Epidermal melanocyte (primary cell): ENCODE results near the gene KRT27.
A peak's percentile ranks its signal among the peaks of the same experiment; 100 is the strongest.
"Not testable (repeated sequence)": the region's sequence is repeated elsewhere in the genome, so short reads cannot be mapped to it uniquely, and the experiment has no call there.

Experiments used
- DNase-seq: peaks from one replicate; pipeline ENCODE4 v3.0.0; 2011; ENCODE audit warnings: low spot score; ENCODE audit not compliant: insufficient read length

The KRT27 gene, protein sequence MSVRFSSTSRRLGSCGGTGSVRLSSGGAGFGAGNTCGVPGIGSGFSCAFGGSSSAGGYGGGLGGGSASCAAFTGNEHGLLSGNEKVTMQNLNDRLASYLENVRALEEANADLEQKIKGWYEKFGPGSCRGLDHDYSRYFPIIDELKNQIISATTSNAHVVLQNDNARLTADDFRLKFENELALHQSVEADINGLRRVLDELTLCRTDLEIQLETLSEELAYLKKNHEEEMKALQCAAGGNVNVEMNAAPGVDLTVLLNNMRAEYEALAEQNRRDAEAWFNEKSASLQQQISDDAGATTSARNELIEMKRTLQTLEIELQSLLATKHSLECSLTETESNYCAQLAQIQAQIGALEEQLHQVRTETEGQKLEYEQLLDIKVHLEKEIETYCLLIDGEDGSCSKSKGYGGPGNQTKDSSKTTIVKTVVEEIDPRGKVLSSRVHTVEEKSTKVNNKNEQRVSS

DNA sequence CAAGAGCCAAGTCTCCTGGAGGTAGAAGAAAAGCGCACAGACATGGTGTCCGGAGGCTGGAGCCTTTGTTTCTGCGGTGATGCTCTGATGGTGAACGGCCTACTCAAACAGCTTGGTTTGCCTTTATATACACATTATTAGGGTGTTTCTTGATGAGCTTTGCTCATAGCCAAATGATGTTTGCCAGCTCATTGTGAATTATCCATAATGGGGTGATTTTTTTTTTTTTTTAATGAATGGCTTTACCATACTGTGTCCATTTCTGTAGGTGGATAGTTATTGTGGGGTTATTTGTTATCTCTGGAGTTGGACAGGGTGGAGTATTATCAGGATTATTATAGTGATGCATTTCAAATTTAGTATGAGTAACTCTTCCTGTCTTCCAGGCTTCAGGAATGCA, at the start of gene KRT27:
KRT27 (minus strand) TSS at position 101 of the 400 bp plus-strand sequence; CDS start at position 44, 57 bp downstream.
- DNase-seq = no peak

DNA sequence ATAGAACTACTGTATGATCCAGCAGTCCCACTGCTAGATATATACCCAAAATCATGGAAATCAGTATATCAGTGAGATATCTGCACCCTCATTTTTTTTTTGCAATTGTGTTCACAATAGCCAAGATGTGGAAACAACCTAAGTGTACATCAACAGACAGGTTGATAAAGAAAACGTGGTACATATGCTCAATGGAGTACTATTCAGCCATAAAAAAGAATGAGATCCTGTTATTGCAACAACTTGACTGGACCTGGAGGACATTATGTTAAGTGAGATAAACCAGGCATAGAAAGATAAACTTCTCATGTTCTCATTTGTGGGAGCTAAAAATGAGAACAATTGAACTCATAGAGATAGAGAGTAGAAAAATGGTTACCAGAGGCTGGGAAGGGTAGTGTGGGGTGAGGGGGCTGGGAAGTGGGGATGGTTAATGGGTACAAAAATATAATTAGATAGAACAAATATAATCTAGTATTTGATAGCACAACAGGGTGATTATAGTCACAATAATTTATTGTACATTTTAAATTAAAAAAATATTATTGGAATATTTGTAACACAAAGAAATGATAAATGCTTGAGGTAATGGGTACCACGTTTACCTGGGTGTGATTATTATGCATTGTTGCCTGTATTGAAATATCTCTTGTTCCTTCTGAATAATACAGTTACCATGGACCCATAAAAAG, 47.9 kb upstream of the KRT27 start:
- no peak for DNase-seq

DNA sequence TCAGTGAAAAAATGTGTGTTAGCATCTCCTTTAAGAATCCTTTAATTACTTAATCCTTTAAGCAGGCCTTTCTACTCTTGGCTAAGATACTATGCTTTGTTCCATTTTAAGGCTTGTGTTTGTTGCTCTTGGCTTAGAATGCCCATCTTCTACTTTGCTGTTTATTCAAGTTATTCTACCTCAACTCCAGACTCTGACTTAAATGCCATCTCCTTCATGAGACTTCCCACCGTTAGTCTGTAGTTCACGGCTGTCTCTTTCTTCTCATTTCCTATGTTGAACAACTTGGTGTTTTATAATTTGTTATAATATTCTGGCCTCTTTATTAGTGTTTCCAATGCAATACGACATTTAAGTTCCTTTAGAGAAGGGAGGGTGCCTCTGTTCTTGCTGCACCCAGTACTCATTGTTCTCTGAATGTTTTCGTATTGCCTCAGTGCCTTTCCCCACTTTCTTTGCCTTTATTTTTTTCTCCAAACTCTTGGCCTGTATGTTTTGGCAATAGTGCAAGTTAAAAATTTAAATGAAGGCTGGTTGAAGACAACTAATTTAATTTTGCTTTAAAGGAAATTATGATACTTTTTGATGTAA, 46.2 kb upstream of the KRT27 start:
- no peak for DNase-seq

DNA sequence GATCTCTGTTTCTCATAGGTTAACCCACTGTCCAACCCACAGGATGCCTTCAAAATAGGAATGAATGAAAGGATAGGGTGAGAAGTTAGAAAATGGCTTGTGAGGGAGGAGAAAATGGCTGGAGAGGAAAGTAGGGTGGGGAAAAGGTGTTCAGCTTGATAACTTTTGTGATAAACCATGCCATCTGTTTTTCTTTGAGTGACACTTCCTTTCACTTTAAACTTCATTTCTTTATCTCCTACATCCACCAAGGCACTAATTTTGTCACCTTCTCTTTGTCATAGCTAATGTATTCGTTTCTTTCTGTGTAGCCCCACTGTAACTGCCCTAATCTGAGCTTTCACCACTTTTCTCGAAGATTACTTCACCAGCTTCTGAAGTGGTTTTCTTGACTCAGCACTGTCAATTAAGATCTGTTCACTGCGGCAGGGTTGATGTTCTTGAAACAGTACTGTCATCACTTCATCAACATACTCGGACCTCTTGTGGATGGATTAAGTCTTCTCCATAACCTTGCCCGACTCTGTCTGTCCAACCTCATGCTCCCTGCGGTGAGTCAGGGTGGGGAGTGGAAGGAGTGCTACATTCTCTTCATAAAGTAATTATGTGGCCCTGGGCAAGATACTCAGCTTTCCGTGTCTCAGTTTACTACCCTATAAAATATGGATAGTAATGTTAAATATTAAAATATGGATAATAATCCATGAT, 45.5 kb upstream of the KRT27 start:
- no peak for DNase-seq

DNA sequence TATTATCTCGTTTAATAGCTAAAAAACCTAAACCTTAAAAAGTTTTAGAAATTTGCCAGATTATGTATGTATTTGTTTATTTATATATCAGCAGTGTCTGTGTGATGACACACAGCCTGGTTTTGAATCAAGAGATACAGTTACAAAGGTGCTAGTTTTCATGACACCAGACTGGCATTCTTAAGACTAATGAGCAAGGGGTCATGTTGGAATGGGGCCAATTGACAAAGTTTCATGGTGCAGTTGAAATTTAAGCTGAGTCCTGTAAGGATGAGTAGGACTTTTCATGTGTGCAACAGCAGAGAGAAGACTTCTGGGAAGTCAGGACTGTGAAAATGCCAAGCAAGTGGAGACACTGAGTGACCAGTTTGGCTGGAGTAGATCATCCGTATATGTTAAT, 43.2 kb upstream of the KRT27 start:
- DNase-seq = no peak

DNA sequence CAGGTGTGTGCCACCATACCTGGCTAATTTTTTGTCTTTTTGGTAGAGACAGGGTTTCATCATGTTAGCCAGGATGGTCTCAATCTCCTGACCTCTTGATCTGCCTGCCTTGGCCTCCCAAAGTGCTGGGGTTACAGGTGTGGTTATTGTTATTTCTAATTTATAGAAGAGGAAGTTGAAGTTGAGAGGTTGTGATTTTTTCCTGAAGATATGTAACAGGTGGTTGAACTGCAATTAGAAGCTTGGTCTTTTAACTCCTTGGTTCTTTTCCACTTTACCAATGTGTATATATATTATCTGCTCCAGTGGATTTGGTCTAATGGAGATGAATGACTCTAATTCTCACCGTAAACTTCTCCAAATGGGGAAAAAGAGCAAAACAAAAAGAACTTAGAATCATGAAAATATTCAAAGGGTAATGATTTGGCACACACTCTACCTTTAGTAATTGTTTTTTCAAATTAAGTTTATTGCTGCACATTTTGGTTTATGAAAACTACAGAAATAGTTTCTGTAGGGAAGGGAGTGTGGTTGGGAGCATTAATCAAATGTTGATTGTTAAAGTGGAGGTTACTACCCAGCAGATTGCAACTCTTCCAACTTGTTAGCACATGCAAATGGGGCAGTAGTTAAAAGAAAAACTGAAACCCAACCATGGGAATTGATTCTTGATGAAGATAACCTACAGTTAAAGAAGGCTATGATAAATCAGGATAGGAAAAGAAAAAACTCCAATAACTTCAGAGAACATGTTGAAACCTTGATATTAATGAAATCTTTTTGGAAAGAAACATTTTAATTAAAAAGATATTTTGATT, 41.9 kb upstream of the KRT27 start:
- DNase-seq = no peak

DNA sequence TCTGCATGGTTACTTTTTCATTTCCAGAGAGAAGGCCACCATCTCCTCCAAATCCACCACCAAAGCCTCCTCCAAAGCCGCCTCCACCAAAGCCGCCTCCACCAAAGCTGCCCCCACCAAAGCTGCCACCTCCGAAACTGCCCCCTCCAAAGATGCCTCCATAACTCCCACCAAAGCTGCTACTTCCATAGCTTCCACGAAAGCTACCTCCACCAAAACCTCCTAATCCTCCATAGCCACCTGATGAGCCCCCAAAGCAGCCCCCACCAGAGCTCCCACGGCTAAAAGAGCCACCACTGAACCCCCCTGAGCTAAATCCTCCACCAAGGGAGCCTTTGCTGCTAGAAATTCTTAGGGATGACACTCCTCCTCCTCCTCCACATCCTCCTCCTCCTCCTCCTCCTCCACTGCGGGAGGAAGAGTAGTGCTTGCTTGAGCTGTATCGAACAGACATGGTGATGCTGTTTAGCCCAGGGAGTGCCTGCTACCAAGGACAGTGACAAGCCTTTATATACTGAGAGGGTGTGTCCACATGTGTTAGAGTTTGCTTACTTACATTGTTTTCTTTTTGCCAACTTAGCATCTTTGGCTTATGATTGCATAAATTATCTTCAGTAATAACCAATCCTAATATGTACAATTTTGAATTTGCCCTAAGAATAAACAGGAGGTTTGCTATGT, 39.9 kb upstream of the KRT27 start, which contains the start of gene KRT10:
KRT10 (minus strand) TSS at position 483 of the 681 bp plus-strand sequence; CDS start at position 454, 29 bp downstream.
- no peak for DNase-seq

DNA sequence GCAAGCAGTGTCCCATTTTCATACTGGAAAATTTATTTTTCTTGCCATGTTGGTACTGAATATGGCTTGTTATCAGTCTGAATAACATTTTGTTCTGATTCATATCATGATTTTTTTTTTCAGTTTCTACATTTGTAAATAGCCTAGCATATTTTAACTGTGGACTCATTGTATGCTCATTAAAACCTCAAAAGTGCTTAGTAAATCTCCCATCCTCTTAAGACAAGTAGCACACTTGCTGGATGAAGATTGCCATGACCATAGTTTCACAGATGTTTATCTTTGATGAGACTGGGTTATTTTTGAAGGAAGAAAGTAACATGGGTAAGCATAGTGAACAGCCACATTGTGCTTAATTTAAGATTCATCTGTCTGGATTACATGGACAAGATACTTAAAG, 39.2 kb upstream of the KRT27 start:
- DNase-seq = no peak

DNA sequence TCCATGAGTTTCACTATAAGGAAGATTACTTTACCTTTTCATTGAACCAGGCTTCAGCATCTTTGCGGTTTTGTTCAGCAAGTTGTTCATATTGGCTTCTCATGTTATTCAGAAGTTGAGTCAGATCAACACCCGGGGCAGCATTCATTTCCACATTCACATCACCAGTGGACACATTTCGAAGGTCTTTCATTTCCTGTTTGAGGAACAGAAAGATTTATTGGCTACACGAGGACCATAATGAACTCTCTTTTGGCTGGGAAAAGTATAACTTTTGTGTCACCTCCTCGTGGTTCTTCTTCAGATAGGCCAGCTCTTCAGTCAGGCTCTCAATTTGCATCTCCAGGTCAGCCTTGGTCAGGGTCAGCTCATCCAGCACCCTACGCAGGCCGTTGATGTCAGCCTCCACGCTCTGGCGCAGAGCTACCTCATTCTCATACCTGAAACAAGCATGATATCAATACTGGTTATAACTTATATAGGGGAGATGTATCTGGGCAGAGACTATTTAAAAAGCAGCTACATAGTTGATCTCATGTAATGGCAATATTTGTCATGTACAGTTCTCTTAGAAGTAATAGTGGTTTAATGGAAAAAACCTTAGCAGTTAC, 38.0 kb upstream of the KRT27 start:
- no peak for DNase-seq

DNA sequence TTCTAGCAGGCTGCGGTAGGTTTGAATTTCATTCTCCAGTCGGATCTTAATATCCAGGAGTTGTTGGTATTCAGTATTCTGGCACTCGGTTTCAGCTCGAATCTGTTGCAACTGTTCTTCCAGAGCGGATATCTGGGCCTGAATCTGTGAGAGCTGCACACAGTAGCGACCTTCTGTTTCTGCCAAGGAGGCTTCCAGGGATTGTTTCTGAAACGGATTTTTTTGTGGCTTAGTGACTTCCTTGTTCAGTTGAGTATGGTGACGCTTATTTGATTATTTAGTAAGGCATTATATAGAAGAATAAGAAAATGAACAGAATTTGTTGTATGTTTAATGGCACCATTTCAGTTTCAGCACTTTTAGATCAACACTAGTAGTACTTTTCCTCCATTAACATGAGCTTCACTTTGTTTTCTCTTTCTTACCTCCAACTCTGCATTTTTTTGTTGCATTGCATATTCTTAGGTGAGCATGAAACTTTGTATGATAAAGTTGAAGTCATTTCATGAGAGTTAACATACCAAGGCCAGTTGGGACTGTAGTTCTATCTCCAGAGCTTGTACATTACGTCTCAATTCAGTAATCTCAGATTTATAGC, 37.3 kb upstream of the KRT27 start:
- no peak for DNase-seq

DNA sequence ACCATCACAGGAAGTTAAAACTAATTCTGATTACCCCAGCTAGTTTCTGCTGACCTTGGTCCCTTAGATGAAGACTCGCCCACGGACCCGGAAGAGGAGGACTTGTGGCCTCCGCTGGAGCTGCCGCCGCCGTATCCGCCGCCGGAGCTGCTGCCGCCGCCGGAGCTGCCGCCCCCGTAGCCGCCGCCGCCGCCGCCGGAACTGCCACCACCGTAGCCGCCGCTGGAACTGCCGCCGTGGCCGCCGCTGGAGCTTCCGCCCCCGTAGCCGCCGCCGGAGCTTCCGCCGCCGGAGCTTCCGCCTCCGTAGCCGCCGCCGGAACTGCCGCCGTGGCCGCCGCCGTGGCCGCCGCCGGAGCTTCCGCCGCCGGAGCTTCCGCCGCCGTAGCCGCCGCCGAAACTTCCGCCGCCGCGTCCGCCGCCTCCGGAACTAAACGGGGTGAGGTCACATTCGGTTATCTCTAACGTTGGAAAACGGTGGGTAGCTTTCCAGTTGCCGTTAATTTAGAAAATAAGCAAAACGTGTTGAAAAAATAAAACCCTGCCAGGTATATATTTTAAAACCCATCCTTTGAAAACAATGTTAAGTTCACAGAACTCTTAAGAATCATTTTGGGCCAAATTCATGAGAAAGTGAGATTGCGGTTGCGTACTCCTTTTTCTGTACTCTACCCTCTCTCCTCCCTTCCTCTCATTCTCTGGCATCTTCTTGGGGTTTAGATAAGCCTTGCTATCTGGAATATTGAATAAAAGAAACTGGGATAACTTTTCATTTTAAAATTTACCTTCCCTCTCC, 36.6 kb upstream of the KRT27 start:
- DNase-seq = peak; percentile 71

DNA sequence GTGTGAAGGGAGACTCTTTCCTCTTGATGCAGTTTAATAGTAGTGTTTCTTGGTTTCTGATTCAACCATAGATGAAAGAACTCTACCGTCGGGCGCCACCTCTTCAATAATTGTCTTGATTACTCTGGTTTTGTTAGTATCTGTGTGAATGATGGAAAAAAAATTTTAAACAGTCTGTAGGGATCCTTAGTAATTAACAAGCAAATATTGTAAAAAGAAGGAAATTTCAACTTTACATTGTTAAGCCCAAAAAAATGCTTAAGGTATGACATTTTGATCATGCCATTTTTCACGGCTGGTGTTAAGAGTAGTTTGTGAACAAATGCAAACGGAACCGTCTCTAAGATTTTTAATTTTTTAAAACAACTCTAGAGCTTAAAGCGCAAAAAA, 36.0 kb upstream of the KRT27 start:
- DNase-seq = no peak

DNA sequence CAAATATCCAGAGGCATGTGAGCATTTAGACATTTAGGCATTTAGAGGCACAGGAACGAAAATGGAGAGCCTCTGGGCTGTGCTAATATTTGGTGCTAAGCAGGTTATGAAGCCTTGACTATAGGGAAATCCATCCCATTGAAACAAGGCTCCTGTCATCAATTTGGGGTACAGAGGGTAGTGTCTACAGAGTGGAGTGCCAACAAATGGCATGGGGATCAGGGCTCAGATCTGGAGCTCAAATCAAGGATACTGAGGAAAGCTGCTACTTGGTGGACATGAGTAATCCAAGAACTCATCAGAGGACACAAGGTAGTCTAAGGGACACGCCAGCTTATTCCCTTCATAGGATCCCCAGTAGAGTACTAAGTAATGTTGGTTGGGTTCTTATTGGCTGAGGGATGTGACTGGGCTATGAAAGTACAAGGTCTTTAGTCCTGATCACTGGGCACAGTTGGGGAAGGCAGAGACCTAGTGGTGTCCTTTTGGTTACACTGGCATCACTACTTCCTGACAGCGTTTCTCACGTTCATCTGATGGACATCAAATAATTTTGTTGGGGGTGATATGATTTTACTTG, 34.8 kb upstream of the KRT27 start:
- DNase-seq = no peak

DNA sequence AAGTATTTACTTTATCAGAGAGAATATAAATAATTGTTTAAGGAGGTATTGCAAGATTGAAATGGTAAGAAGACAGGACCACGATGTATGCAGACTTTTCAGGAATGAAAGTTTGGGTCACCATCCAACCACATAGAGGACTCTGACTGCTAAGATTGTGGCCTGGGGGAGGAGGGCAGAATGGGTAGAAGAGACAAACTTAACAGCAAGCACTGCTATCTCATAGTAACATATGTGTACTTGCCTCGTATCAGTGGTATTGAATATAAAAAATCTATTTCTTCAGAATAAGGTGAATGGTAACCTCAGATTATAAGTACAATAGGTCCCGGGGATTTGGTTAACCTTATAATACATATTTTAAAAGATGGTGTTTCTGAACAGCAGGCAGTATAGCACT, 34.2 kb upstream of the KRT27 start:
- DNase-seq = no peak

DNA sequence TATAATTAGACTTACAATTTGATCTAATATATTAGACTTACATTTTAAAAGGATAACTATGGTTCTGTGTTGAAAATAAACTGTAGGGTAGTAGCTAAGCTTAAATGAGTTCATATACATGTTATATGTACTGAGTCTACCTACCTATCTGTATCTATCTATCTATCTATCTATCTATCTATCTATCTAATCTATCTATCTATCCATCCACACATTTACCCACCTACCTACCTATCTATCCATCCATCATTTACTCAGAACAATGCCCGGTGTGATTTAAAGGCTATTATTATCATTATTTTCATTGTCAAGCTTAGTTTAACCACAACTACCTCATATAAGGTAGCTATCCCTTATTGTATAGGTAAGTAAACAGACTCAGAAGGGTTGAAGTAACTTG, 33.0 kb upstream of the KRT27 start:
- no peak for DNase-seq

DNA sequence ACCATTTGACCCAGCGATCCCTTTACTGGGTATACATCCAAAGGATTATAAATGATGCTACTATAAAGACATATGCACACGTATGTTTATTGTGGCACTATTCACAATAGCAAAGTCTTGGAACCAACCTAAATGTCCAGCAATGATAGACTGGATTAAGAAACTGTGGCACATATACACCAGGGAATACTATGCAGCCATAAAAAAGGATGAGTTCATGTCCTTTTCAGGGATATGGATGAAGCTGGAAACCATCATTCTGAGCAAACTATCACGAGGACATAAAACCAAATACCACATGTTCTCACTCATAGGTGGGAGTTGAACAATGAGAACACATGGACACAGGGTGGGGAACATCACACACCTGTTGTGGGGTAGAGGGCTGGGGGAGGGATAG, 32.3 kb upstream of the KRT27 start:
- not testable (repeated sequence) for DNase-seq

DNA sequence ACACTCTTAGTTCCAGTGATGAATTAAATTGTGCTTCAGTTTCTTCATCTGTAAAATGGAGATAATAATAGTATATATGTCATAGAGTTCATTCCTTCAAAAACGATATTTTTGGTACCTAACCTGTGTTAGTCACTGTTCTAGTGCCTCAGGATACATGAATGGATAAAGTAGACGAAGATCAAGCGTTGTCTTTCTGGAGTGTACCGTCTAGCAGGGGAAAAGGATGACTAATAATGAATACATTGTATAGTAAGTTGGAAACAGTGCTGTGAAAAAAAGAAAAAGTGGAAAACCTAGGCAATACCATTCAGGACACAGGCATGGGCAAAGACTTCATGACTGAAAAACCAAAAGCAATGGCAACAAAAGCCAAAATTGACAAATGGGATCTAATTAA, 31.5 kb upstream of the KRT27 start:
- DNase-seq = no peak

DNA sequence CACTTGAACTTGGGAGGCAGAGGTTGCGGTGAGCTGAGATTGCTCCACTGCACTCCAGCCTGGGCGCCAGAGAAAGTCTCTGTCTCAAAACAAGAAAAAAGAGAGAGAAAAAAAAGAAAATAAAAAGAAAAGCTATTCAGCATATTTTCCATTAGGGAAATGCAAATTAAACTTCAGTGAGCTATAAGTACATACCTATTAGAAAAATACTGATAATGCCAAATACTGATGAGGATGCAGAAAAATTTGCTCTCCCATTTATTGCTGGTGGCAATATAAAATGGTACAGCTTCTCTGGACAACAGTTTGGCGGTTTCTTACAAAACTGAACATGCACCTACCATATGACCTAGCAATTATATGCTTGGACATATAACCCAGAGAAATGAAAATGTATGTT, 30.3 kb upstream of the KRT27 start:
- no peak for DNase-seq
